Gastroesophageal sphincter (tissue), 4 donors: ENCODE measurements around the gene IBSP. TPM values are rescaled to one million over a fixed set of nuclear protein-coding genes. Genes with fewer than 3 reads are reported as not detected.

ENCODE experiments used
- ATAC-seq: fragments of 150-250 bp; one replicate; pipeline ENCODE4 v1.9.1; 2016; ENCODE audit warnings: mild to moderate bottlenecking, moderate library complexity
- H3K27ac ChIP-seq, 4 donors: fragments of 200-600 bp; sonication (generic) in 3 of 4; 1 replicate in 3 of 4; 2 replicates in 1 of 4; pipeline ENCODE4 v1.5.1; 2016 to 2019
- H3K27me3 ChIP-seq: fragments of 200-600 bp; sonication (generic); one replicate; pipeline ENCODE4 v1.5.1; 2019
- H3K36me3 ChIP-seq, 2 donors: fragments of 200-600 bp; sonication (generic); one replicate each; pipeline ENCODE4 v1.5.1; 2019; ENCODE audit warnings: control low read depth in 1 of 2
- H3K4me1 ChIP-seq, 3 donors: fragments of 200-600 bp; sonication (generic); 1 replicate in 2 of 3; 2 replicates in 1 of 3; pipeline ENCODE4 v1.5.1; 2016 to 2019; ENCODE audit warnings: control low read depth in 2 of 3
- H3K4me3 ChIP-seq, 2 donors: fragments of 200-600 bp; sonication (generic); one replicate each; pipeline ENCODE4 v1.5.1; 2019; ENCODE audit warnings: mild to moderate bottlenecking in 1 of 2, moderate library complexity in 1 of 2
- H3K9me3 ChIP-seq, 3 donors: fragments of 200-600 bp; sonication (generic); one replicate each; pipeline ENCODE4 v1.5.1; 2017 to 2019; ENCODE audit warnings: control low read depth in 2 of 3
- CTCF ChIP-seq, 4 experiments: fragments of 200-600 bp in 2 of 4; fragments of 450-650 bp in 2 of 4; sonication (generic) in 1 of 4; IDR thresholded peaks; one replicate each; pipeline ENCODE4 v1.5.1; 2017 to 2019; ENCODE audit warnings: antibody characterized with exemption in 4 of 4, mild to moderate bottlenecking in 2 of 4, moderate library complexity in 2 of 4
- EP300 ChIP-seq: sonication (generic); formaldehyde crosslinking; IDR thresholded peaks from one replicate; pipeline ENCODE4 v1.6.1; 2017; ENCODE audit warnings: antibody characterized with exemption, mild to moderate bottlenecking
- POLR2A ChIP-seq, 2 donors: fragments of 450-650 bp; IDR thresholded peaks; one replicate each; pipeline ENCODE4 v1.6.1; 2017; ENCODE audit warnings: antibody characterized with exemption in 2 of 2, mild to moderate bottlenecking in 2 of 2, moderate library complexity in 1 of 2
- POLR2AphosphoS5 ChIP-seq: sonication (generic); formaldehyde crosslinking; IDR thresholded peaks from one replicate; pipeline ENCODE4 v1.6.1; 2017; ENCODE audit warnings: antibody characterized with exemption
- WGBS, 2 donors: methylation state at CpG; one replicate each; pipeline ENCODE4 v1.1.5; 2018; ENCODE audit warnings: low coverage in 1 of 2; 5-methylcytosine and 5-hydroxymethylcytosine counted together
- total RNA-seq, 4 donors: library from RNA; depleted of rRNA; stranded (reverse); fragments of >200 nt; gene quantifications; one replicate each; pipeline ENCODE4 v1.1.0, GENCODE V29; 2016

The IBSP gene
- total RNA-seq, 4 donors from 2014 or later: not detected

- WGBS, 2 donors: 48% methylated on average over 4 of the region's 8 CpGs; no CpG with 5 or more reads in 1 of the 2 donors
Measured at GRCh38 chr4:87855559-87855958, 56.2 kb downstream of the IBSP start.

GRCh38 chr4:87856816-87857215 is 57.5 kb downstream of the IBSP start:
- Histone ChIP-seq H3K4me3 (no peak overlapping the region), H3K36me3 (no peaks in the 10 kb centered on the region), H3K9me3 (no peaks in the 10 kb centered on the region), H3K27me3 (no peaks in the 10 kb centered on the region), H3K27ac (no peak overlapping the region), H3K4me1 (no peaks in the 10 kb centered on the region)
- no peak for ATAC-seq
- 78% methylated on average over 1 of the region's 1 CpG; no CpG with 5 or more reads in 1 of the 2 donors for WGBS, 2 donors
- no peak for TF ChIP-seq EP300
- TF ChIP-seq POLR2AphosphoS5: no peak
- no peak for TF ChIP-seq CTCF (IDR thresholded peaks at IDR 0.05)
- no peak for TF ChIP-seq POLR2A (IDR thresholded peaks at IDR 0.05)

More at GRCh38 chr4:87855559-87855958, 56.2 kb downstream of the IBSP start:
- H3K4me3 ChIP-seq: no peak overlapping the region
- H3K4me1 ChIP-seq: no peaks in the 10 kb centered on the region
- TF ChIP-seq POLR2AphosphoS5 (no peak), EP300 (no peak), POLR2A (IDR thresholded peaks at IDR 0.05) (no peak), CTCF (IDR thresholded peaks at IDR 0.05) (no peak)
- ATAC-seq: no peak
- no peaks in the 10 kb centered on the region for H3K36me3 ChIP-seq
- no peak overlapping the region for H3K27ac ChIP-seq
- H3K27me3 ChIP-seq: no peaks in the 10 kb centered on the region
- H3K9me3 ChIP-seq: no peaks in the 10 kb centered on the region

- no peak for ATAC-seq
- Histone ChIP-seq H3K9me3 (no peaks in the 10 kb centered on the region), H3K27me3 (no peaks in the 10 kb centered on the region), H3K36me3 (no peaks in the 10 kb centered on the region), H3K4me1 (no peaks in the 10 kb centered on the region), H3K27ac (no peak overlapping the region), H3K4me3 (no peak overlapping the region)
- TF ChIP-seq POLR2AphosphoS5 (no peak), CTCF (IDR thresholded peaks at IDR 0.05) (no peak), EP300 (no peak), POLR2A (IDR thresholded peaks at IDR 0.05) (no peak)
- 44 to 73% methylated on average over 4 to 5 of the region's 5 CpGs for WGBS, 2 donors
Measured at GRCh38 chr4:87857789-87858188, 58.4 kb downstream of the IBSP start.

Other genes with a start within 250 kb of the IBSP start
- gene DSPP, start 191.0 kb upstream of the IBSP start, total RNA-seq: not detected
- not detected for gene DMP1, start 149.3 kb upstream of the IBSP start, total RNA-seq
- not detected for gene MEPE, start 33.4 kb downstream of the IBSP start, total RNA-seq
- 10 to 100 TPM in 2 of 4 donors, 1 to 10 TPM in 2; 5.6 to 37.8 (median 10.3) TPM for gene SPP1, start 176.2 kb downstream of the IBSP start, total RNA-seq
- 100 to 1,000 TPM in 3 of 4 donors, 10 to 100 TPM in 1; 84.5 to 125 (median 117) TPM for gene PKD2, start 208.1 kb downstream of the IBSP start, total RNA-seq